Stimulated activated naive CD4-positive, alpha-beta T cell (primary cell): ENCODE results near the gene TRAF3.
"Not testable (repeated sequence)": the region's sequence is repeated elsewhere in the genome, so short reads cannot be mapped to it uniquely, and the experiment has no call there.

Experiments used
- DNase-seq, 6 experiments: peaks; one replicate each; lab custom pipeline; 2025; lab: John Stamatoyannopoulos, UW

The TRAF3 gene

GRCh38 chr14:102807013-102807406 is 29.8 kb downstream of the TRAF3 start:
- DNase-seq = no peak

GRCh38 chr14:102809870-102810269 is 32.6 kb downstream of the TRAF3 start:
- no peak for DNase-seq

- DNase-seq = no peak
These were observed 33.3 kb downstream of the TRAF3 start for GRCh38 chr14:102810523-102810922.

- DNase-seq = no peak
These were observed 34.2 kb downstream of the TRAF3 start for GRCh38 chr14:102811254-102811963.

- no peak for DNase-seq
These were observed 34.7 kb downstream of the TRAF3 start for GRCh38 chr14:102811971-102812370.

GRCh38 chr14:102813691-102814090 is 36.4 kb downstream of the TRAF3 start:
- DNase-seq = no peak

GRCh38 chr14:102817318-102817717 is 40.1 kb downstream of the TRAF3 start:
- DNase-seq = no peak

GRCh38 chr14:102817942-102818940 is 41.0 kb downstream of the TRAF3 start:
- no peak for DNase-seq

- no peak for DNase-seq
These were observed 42.0 kb downstream of the TRAF3 start for GRCh38 chr14:102819176-102819628.

GRCh38 chr14:102819747-102820330 is 42.6 kb downstream of the TRAF3 start:
- no peak for DNase-seq

- no peak for DNase-seq
These were observed 44.0 kb downstream of the TRAF3 start for GRCh38 chr14:102821252-102821651.

- DNase-seq = no peak
These were observed 45.1 kb downstream of the TRAF3 start for GRCh38 chr14:102822311-102822863.

- DNase-seq = not testable (repeated sequence)
These were observed 45.6 kb downstream of the TRAF3 start for GRCh38 chr14:102822887-102823286.

- DNase-seq = no peak
These were observed 46.3 kb downstream of the TRAF3 start for GRCh38 chr14:102823546-102823945.

- DNase-seq = no peak
These were observed 47.6 kb downstream of the TRAF3 start for GRCh38 chr14:102824832-102825231.

GRCh38 chr14:102825307-102826095 is 48.3 kb downstream of the TRAF3 start:
- no peak for DNase-seq

- no peak for DNase-seq
These were observed 48.9 kb downstream of the TRAF3 start for GRCh38 chr14:102826161-102826560.

GRCh38 chr14:102826751-102827675 is 49.8 kb downstream of the TRAF3 start:
- DNase-seq = no peak

- no peak for DNase-seq
These were observed 50.5 kb downstream of the TRAF3 start for GRCh38 chr14:102827716-102828115.

GRCh38 chr14:102828151-102828550 is 50.9 kb downstream of the TRAF3 start:
- DNase-seq = no peak
